SU-DHL-6 (cell line): ENCODE measurements around the gene CDC123.
"Not testable (repeated sequence)": the region's sequence is repeated elsewhere in the genome, so short reads cannot be mapped to it uniquely, and the experiment has no call there.

ENCODE experiments used
- H2AFZ ChIP-seq: fragments of 200-600 bp; sonication (generic); 2 replicates; pipeline ENCODE4 v1.6.1; 2014; ENCODE audit warnings: low read depth, mild to moderate bottlenecking, moderate library complexity, mixed read lengths, antibody characterized with exemption, low read length; ENCODE audit not compliant: severe bottlenecking
- H3F3A ChIP-seq: fragments of 200-600 bp; shearing (Covaris generic); 2 replicates; pipeline ENCODE4 v1.6.0; 2016; ENCODE audit warnings: antibody characterized with exemption, mild to moderate bottlenecking; ENCODE audit not compliant: insufficient read depth
- H3K27ac ChIP-seq: fragments of 200-600 bp; sonication (generic); 2 replicates; pipeline ENCODE4 v1.5.1; 2016; ENCODE audit warnings: low read depth, mild to moderate bottlenecking, low read length, moderate library complexity, mixed read lengths
- H3K27me3 ChIP-seq: fragments of 200-600 bp; sonication (generic), shearing (Covaris generic); 2 replicates; pipeline ENCODE4 v1.6.0; 2014; ENCODE audit warnings: mild to moderate bottlenecking, low read length
- H3K36me3 ChIP-seq: fragments of 200-600 bp; sonication (generic); 2 replicates; pipeline ENCODE4 v1.6.1; 2014; ENCODE audit warnings: mild to moderate bottlenecking, low read length, mixed read lengths
- H3K4me2 ChIP-seq: fragments of 300-600, 200-600 bp; shearing (Covaris generic), sonication (generic); 2 replicates; pipeline ENCODE4 v1.6.0; 2014; ENCODE audit warnings: low read length, low read depth, mild to moderate bottlenecking; ENCODE audit not compliant: poor library complexity, severe bottlenecking
- H3K4me3 ChIP-seq: fragments of 200-600 bp; sonication (generic); 2 replicates; pipeline ENCODE4 v1.5.1; 2014; ENCODE audit warnings: antibody characterized with exemption, low read length, mild to moderate bottlenecking, mixed read lengths; ENCODE audit not compliant: insufficient read depth, poor library complexity, severe bottlenecking
- H3K79me2 ChIP-seq: fragments of 200-600 bp; sonication (generic); 2 replicates; pipeline ENCODE4 v1.6.1; 2014; ENCODE audit warnings: mild to moderate bottlenecking, low read length, moderate library complexity; ENCODE audit not compliant: insufficient read depth
- H3K9ac ChIP-seq: fragments of 200-600 bp; sonication (generic); 2 replicates; pipeline ENCODE4 v1.7.0; 2014; ENCODE audit warnings: mild to moderate bottlenecking, low read length
- H3K9me2 ChIP-seq: fragments of 200-600 bp; sonication (generic); replicated peaks from 2 replicates; pipeline ENCODE4 v1.6.1; 2014; ENCODE audit warnings: low read length; ENCODE audit not compliant: insufficient read depth
- H3K9me3 ChIP-seq: fragments of 200-600 bp; sonication (generic); 2 replicates; pipeline ENCODE4 v1.6.1; 2014; ENCODE audit warnings: low read length, mixed read lengths; ENCODE audit not compliant: insufficient read depth
- H4K20me1 ChIP-seq: fragments of 200-600 bp; sonication (generic); 2 replicates; pipeline ENCODE4 v1.6.1; 2014; ENCODE audit warnings: low read depth, mild to moderate bottlenecking, antibody characterized with exemption, low read length, moderate library complexity, mixed read lengths
- CTCF ChIP-seq: fragments of 200-600 bp; sonication (generic); IDR thresholded peaks from one replicate; pipeline ENCODE4 v1.5.1; 2017; ENCODE audit warnings: antibody characterized with exemption, mild to moderate bottlenecking, low read length, moderate library complexity; ENCODE audit not compliant: insufficient read depth, poor library complexity, severe bottlenecking
- EZH2phosphoT487 ChIP-seq: fragments of 200-600 bp; sonication (generic), shearing (Covaris generic); conservative IDR thresholded peaks from 2 replicates; pipeline ENCODE4 v1.6.1; 2018; ENCODE audit warnings: mild to moderate bottlenecking, antibody characterized with exemption, low read length, moderate library complexity, mixed read lengths

Gene CDC123

DNA sequence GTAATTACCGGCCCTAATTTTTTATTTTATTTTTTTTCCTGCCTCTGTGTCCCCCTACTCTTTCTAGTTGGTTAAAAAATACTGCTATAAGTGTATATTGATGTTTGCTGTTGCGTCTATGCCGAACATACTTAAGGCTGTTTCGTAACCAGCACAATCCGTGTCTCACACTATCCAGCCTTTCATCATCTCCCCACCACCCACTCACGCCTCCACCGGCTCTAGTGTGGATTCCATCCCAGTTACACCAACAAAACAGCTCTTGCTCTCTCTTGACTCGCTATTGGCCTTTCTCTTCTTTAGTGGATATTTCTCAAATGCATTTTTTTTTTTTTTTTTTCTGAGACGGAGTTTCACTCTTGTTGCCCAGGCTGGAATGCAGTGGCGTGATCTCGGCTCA lies 83.3 kb downstream of the CDC123 start:
- TF ChIP-seq CTCF (no peak), EZH2phosphoT487 (no peak)
- no peak overlapping the region for H3K4me2 ChIP-seq
- H3K9me3 ChIP-seq: no peaks in the 10 kb centered on the region

DNA sequence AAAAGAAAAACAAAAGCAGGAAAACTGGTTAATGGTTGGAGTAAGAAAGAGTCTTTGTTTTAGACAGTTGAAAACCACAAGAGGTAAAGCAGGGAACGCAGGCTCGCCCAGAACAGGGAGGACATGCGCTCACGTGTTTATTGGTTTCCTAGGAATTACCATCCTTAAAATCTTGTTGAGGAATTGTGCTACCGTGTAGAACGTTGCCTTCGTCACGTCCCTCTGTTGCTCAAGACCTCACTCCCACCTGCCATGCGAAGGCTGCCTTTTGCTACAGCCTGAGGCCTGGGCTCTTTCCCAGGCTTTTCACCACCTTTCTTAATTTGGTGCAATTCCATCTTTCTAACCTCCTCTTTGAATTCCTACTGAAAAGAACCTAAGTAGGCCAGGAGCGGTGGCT lies 91.8 kb downstream of the CDC123 start:
- no peak overlapping the region for H3K27ac ChIP-seq

More for the DNA sequence above, 83.3 kb downstream of the CDC123 start:
- H3F3A ChIP-seq: no peaks in the 10 kb centered on the region
- no peak overlapping the region for H3K27ac ChIP-seq
- no peaks in the 10 kb centered on the region for H3K9me2 ChIP-seq
- no peaks in the 10 kb centered on the region for H3K79me2 ChIP-seq
- no peaks in the 10 kb centered on the region for H4K20me1 ChIP-seq
- H3K36me3 ChIP-seq: no peaks in the 10 kb centered on the region
- no peak overlapping the region for H2AFZ ChIP-seq
- no peak overlapping the region for H3K4me3 ChIP-seq
- H3K27me3 ChIP-seq: no peaks in the 10 kb centered on the region
- H3K9ac ChIP-seq: no peak overlapping the region

DNA sequence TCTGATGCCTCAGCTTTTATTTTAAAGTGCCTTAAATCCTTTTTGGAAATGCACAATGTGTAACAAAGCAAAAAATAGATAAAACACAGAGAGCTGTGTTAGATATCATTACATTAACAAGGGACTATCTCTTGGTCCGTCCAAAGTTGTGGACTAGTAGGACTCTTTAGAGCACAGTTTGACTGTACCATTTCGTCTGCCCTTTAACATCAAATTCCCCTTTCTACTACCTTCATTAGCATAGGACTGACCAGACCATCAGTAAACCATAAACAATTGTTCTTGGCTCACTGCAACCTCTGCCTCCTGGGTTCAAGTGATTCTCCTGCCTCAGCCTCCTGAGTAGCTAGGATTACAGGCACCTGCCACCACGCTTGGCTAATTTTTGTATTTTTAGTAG lies 101.8 kb downstream of the CDC123 start:
- not testable (repeated sequence) for H3F3A ChIP-seq, H3K36me3 ChIP-seq, H4K20me1 ChIP-seq, H3K9ac ChIP-seq, H3K4me2 ChIP-seq, H3K9me2 ChIP-seq, H2AFZ ChIP-seq, H3K9me3 ChIP-seq, H3K79me2 ChIP-seq, H3K27ac ChIP-seq, H3K27me3 ChIP-seq, H3K4me3 ChIP-seq

More for the DNA sequence above, 91.8 kb downstream of the CDC123 start:
- H3F3A ChIP-seq: no peaks in the 10 kb centered on the region
- no peak overlapping the region for H2AFZ ChIP-seq
- no peaks in the 10 kb centered on the region for H3K36me3 ChIP-seq
- H3K4me2 ChIP-seq: no peak overlapping the region
- H3K9me3 ChIP-seq: no peaks in the 10 kb centered on the region
- no peak overlapping the region for H3K4me3 ChIP-seq
- no peaks in the 10 kb centered on the region for H4K20me1 ChIP-seq
- no peaks in the 10 kb centered on the region for H3K79me2 ChIP-seq
- no peak overlapping the region for H3K9ac ChIP-seq
- no peaks in the 10 kb centered on the region for H3K9me2 ChIP-seq
- no peaks in the 10 kb centered on the region for H3K27me3 ChIP-seq
- TF ChIP-seq EZH2phosphoT487 (no peak), CTCF (no peak)

DNA sequence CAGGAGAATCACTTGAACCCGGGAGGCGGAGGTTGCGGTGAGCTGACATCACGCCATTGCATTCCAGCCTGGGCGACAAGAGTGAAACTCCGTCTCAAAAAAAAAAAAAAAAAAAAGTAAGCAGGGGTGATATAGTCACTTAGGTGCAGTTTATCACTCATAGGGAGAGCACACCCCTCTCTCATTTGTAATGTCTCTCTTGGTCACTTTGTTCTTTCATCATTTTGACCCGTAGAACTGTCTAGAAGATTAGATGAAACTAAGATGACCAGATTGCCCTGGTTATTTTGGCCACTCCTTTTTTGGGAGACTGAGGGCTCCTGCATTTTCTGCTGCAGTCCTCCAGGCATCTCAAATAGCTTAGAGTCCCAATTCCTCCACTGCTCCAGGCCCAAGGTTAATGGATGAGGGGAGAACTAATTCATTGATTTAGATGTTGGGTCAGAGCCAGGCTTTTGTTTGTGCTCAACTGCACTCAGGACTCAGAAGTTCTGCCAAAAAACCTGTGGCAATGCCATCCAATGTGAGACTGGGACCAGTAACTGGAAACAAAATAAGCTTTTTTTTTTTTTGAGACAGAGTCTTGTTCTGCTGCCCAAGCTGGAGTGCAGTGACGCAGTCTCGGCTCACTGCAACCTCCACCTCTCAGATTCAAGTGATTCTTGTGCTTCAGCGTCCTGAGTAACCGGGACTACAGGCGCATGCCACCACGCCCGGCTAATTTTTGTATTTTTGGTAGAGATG lies 103.4 kb downstream of the CDC123 start:
- no peak overlapping the region for H3K9ac ChIP-seq
- H3K9me3 ChIP-seq: no peaks in the 10 kb centered on the region
- no peaks in the 10 kb centered on the region for H3K27me3 ChIP-seq
- TF ChIP-seq CTCF: no peak
- TF ChIP-seq EZH2phosphoT487: no peak
- H3K4me3 ChIP-seq: no peak overlapping the region
- H3K4me2 ChIP-seq: no peak overlapping the region
- H4K20me1 ChIP-seq: no peaks in the 10 kb centered on the region
- H3F3A ChIP-seq: no peaks in the 10 kb centered on the region
- H3K9me2 ChIP-seq: no peaks in the 10 kb centered on the region
- H3K36me3 ChIP-seq: no peaks in the 10 kb centered on the region
- H3K27ac ChIP-seq: no peak overlapping the region
- no peaks in the 10 kb centered on the region for H3K79me2 ChIP-seq
- H2AFZ ChIP-seq: no peak overlapping the region
